ENCODE data around the gene LDLRAD4.

LDLRAD4 gene

GRCh38 chr18:13424363-13424762, 205.8 kb downstream of the LDLRAD4 start:
- H3K27me3 ChIP-seq (ENCODE audit: insufficient read depth, low read depth, severe bottlenecking) = no peaks in the 10 kb centered on the region
- no peaks in the 10 kb centered on the region for H3K9me3 ChIP-seq (ENCODE audit: severe bottlenecking)
- no peak for DNase-seq
- H3K27ac ChIP-seq = no peak overlapping the region
- no peak overlapping the region for H3K4me3 ChIP-seq (ENCODE audit: low read depth, low read length)
- TF ChIP-seq CTCF (IDR thresholded peaks at IDR 0.05; ENCODE audit: low read depth, low read length) = no peak
- no peaks in the 10 kb centered on the region for H3K36me3 ChIP-seq

- TF ChIP-seq CTCF (IDR thresholded peaks at IDR 0.05; ENCODE audit: low read depth, low read length) = no peak
- no peaks in the 10 kb centered on the region for H3K36me3 ChIP-seq
- no peak for DNase-seq
Measured at GRCh38 chr18:13425357-13426091, 207.0 kb downstream of the LDLRAD4 start.

GRCh38 chr18:13427354-13427753, 208.8 kb downstream of the LDLRAD4 start:
- no peaks in the 10 kb centered on the region for H3K36me3 ChIP-seq
- H3K4me3 ChIP-seq (ENCODE audit: low read depth, low read length) = no peak overlapping the region
- TF ChIP-seq CTCF (IDR thresholded peaks at IDR 0.05; ENCODE audit: low read depth, low read length) = no peak
- H3K27ac ChIP-seq = no peak overlapping the region
- DNase-seq = no peak
- no peaks in the 10 kb centered on the region for H3K27me3 ChIP-seq (ENCODE audit: insufficient read depth, low read depth, severe bottlenecking)
- H3K9me3 ChIP-seq (ENCODE audit: severe bottlenecking) = no peaks in the 10 kb centered on the region

More at GRCh38 chr18:13425357-13426091, 207.0 kb downstream of the LDLRAD4 start:
- Histone ChIP-seq H3K27me3 (ENCODE audit: insufficient read depth, low read depth, severe bottlenecking) (no peaks in the 10 kb centered on the region), H3K4me3 (ENCODE audit: low read depth, low read length) (no peak overlapping the region), H3K9me3 (ENCODE audit: severe bottlenecking) (no peaks in the 10 kb centered on the region), H3K27ac (no peak overlapping the region)

- no peak for DNase-seq
- no peak overlapping the region for H3K27ac ChIP-seq
- H3K36me3 ChIP-seq = no peaks in the 10 kb centered on the region
- H3K9me3 ChIP-seq (ENCODE audit: severe bottlenecking) = no peaks in the 10 kb centered on the region
- no peak for TF ChIP-seq CTCF (IDR thresholded peaks at IDR 0.05; ENCODE audit: low read depth, low read length)
- H3K27me3 ChIP-seq (ENCODE audit: insufficient read depth, low read depth, severe bottlenecking) = no peaks in the 10 kb centered on the region
- no peak overlapping the region for H3K4me3 ChIP-seq (ENCODE audit: low read depth, low read length)
Measured at GRCh38 chr18:13428319-13428718, 209.8 kb downstream of the LDLRAD4 start.

DNA sequence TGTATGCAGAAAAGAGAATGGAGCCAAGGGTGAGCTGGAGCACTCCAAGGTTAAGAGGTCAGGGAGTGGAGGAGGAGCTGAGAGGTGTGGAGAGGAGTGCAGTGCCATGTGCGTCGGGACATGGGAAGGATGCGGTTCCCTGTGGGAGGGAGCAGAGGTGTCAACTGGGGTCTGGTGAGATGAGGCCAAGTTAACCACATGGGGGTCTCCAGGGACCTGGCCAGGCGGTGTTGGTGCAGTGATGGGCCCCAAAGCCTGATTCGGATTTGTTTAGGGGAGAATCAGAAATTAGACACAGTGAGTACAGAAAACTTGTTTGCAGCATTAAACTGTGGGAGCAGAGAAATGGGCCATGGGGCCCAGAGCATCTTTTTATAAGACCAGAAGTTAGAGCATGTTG, 210.5 kb downstream of the LDLRAD4 start:
- Histone ChIP-seq H3K4me3 (ENCODE audit: low read depth, low read length) (no peak overlapping the region), H3K9me3 (ENCODE audit: severe bottlenecking) (no peaks in the 10 kb centered on the region), H3K36me3 (no peaks in the 10 kb centered on the region), H3K27ac (no peak overlapping the region), H3K27me3 (ENCODE audit: insufficient read depth, low read depth, severe bottlenecking) (no peaks in the 10 kb centered on the region)
- no peak for DNase-seq
- no peak for TF ChIP-seq CTCF (IDR thresholded peaks at IDR 0.05; ENCODE audit: low read depth, low read length)

All from WERI-Rb-1 (cell line).